ENCODE data around the gene SMARCD3. TPM values are rescaled to one million over a fixed set of nuclear protein-coding genes. Genes with fewer than 3 reads are reported as not detected.

Gene SMARCD3
- total and polyA plus RNA-seq, 2 of the 13 experiments (the other 11 are each of a cell fraction or from before 2014, with no cell fraction given): 0.20 to 0.62 TPM

- no peak overlapping the region for H2AFZ ChIP-seq (ENCODE audit: low read length)
- DNase-seq (ENCODE audit: low spot score) (no peak), ATAC-seq (no peak), FAIRE-seq (no peak)
- H3K9ac ChIP-seq (ENCODE audit: insufficient read depth, low read depth, low read length): no peak overlapping the region
- H3K4me1 ChIP-seq (ENCODE audit: insufficient read depth, low read length): no peaks in the 10 kb centered on the region
- 12% methylated on average over 27 of the region's 30 CpGs for WGBS (ENCODE audit: low lambda C conversion rate)
- H3K27ac ChIP-seq (ENCODE audit: extremely low read length, insufficient read depth, low read length): no peak overlapping the region
- H3K4me3 ChIP-seq (replicated peaks in 1 of 3; ENCODE audit: insufficient read depth in 1 of 3, low read depth in 2 of 3, low read length in 3 of 3): no peak overlapping the region
- intact Hi-C loops (cut with micrococcal nuclease; ENCODE audit: unreplicated experiment) (no loop called here), in situ Hi-C loops (cut with HindIII; ENCODE audit: extremely low pct_ligation_motif_present, low pct_unique_long_range_greater_than_20kb) (loop anchor here (10.0 kb wide), 1 partner anchor 106 kb away; no protein-coding TSS in a partner anchor)
- ChIA-PET POLR2A (no interaction called here), CTCF (ENCODE audit: low intra/inter-chr PET ratio, low total read pairs) (no interaction called here)
- H3K4me2 ChIP-seq (ENCODE audit: low read depth, low read length): no peak overlapping the region
- H3K27me3 ChIP-seq (ENCODE audit: control insufficient read depth in 1 of 2, insufficient read depth in 2 of 2, low read length in 2 of 2): peaks cover 13 to 92% of the 10 kb centered on the region in 2 experiments
- H4K20me1 ChIP-seq (ENCODE audit: insufficient read depth, low read length): no peaks in the 10 kb centered on the region
- H3K36me3 ChIP-seq (replicated peaks in 1 of 2; ENCODE audit: control insufficient read depth in 1 of 2, insufficient read depth in 2 of 2, low read length in 2 of 2): no peaks in the 10 kb centered on the region
- no peaks in the 10 kb centered on the region for H3K79me2 ChIP-seq (ENCODE audit: insufficient read depth, low read length)
- no TSS peak for BruUV-seq (replicated peaks)
- no peaks in the 10 kb centered on the region for H3K9me3 ChIP-seq (ENCODE audit: low read length)
- TF ChIP-seq ISL2 (CRISPR knock-in tag; IDR thresholded peaks at IDR 0.05): no peak
- no peak for TF ChIP-seq ZNF10 (CRISPR knock-in tag; IDR thresholded peaks at IDR 0.05; ENCODE audit: borderline replicate concordance, low read depth)
Measured at GRCh38 chr7:151198945-151199848, 49.3 kb downstream of the SMARCD3 start.

DNA sequence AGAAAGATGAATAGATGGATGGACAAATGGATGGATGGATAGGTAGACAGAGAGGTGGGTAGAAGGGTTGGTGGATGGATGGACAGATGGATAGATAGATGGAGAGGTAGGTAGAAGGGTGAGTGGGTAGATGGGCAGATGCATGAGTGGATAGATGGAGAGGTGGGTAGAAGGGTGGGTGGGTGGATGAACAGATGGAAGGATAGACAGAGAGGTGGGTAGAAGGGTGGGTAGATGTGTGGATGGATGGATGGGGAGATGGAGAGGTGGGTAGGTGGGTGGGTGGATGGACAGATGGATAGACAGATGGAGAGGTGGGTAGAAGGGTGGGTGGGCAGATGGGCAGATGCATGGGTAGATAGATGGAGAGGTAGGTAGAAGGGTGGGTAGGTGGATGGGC, 50.6 kb downstream of the SMARCD3 start:
- no peak overlapping the region for H3K9ac ChIP-seq (ENCODE audit: insufficient read depth, low read depth, low read length)
- TF ChIP-seq CAMTA2 (CRISPR knock-in tag; IDR thresholded peaks at IDR 0.05; ENCODE audit: borderline replicate concordance) (no peak), ATAD3A (CRISPR knock-in tag; IDR thresholded peaks at IDR 0.05) (no peak), PRDM10 (CRISPR knock-in tag; IDR thresholded peaks at IDR 0.05; ENCODE audit: low read depth) (no peak), PTBP1 (IDR thresholded peaks at IDR 0.05; ENCODE audit: low read depth, low read length, poor library complexity, severe bottlenecking) (no peak)
- BruUV-seq (replicated peaks): no TSS peak
- intact Hi-C loops (cut with micrococcal nuclease; ENCODE audit: unreplicated experiment): no loop called here
- H3K27me3 ChIP-seq (ENCODE audit: control insufficient read depth in 1 of 2, insufficient read depth in 2 of 2, low read length in 2 of 2): peaks cover 16 to 91% of the 10 kb centered on the region in 2 experiments
- H3K36me3 ChIP-seq (replicated peaks in 1 of 2; ENCODE audit: control insufficient read depth in 1 of 2, insufficient read depth in 2 of 2, low read length in 2 of 2): no peaks in the 10 kb centered on the region
- ChIA-PET POLR2A (no interaction called here), CTCF (ENCODE audit: low intra/inter-chr PET ratio, low total read pairs) (no interaction called here)
- H3K27ac ChIP-seq (ENCODE audit: extremely low read length, insufficient read depth, low read length): no peak overlapping the region
- H3K4me2 ChIP-seq (ENCODE audit: low read depth, low read length): no peak overlapping the region
- H3K4me3 ChIP-seq (replicated peaks in 1 of 3; ENCODE audit: insufficient read depth in 1 of 3, low read depth in 2 of 3, low read length in 3 of 3): no peak overlapping the region
- in situ Hi-C loops (cut with HindIII; ENCODE audit: extremely low pct_ligation_motif_present, low pct_unique_long_range_greater_than_20kb): loop anchor here (10.0 kb wide), 1 partner anchor 107 kb away; no protein-coding TSS in a partner anchor
- FAIRE-seq (no peak), ATAC-seq (no peak), DNase-seq (ENCODE audit: low spot score) (no peak)
- no peak overlapping the region for H2AFZ ChIP-seq (ENCODE audit: low read length)
- H3K79me2 ChIP-seq (ENCODE audit: insufficient read depth, low read length): no peaks in the 10 kb centered on the region
- H3K9me3 ChIP-seq (ENCODE audit: low read length): no peaks in the 10 kb centered on the region
- no peaks in the 10 kb centered on the region for H3K4me1 ChIP-seq (ENCODE audit: insufficient read depth, low read length)
- H4K20me1 ChIP-seq (ENCODE audit: insufficient read depth, low read length): no peaks in the 10 kb centered on the region

Measured in HepG2 (cell line).